ENCODE data around the gene EI24.
"Not testable (repeated sequence)": the region's sequence is repeated elsewhere in the genome, so short reads cannot be mapped to it uniquely, and the experiment has no call there.

The EI24 gene

DNA sequence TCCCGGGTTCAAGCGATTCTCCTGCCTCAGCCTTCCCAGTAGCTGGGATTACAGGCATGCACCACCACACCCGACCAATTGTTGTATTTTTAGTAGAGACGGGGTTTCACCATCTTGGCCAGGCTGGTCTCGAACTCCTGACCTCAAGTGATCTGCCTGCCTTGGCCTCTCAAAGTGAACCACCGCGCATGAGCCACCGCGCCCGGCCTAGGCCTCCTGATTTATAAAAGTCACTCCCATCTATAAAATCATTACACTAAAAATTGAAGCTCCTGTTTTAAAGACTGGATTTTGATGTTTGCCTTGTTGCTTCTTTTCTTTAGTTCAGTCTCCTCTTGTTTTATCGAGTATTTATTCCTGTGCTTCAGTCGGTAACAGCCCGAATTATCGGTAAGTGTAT, 7.9 kb downstream of the EI24 start:
- not testable (repeated sequence) for DNase-seq

DNA sequence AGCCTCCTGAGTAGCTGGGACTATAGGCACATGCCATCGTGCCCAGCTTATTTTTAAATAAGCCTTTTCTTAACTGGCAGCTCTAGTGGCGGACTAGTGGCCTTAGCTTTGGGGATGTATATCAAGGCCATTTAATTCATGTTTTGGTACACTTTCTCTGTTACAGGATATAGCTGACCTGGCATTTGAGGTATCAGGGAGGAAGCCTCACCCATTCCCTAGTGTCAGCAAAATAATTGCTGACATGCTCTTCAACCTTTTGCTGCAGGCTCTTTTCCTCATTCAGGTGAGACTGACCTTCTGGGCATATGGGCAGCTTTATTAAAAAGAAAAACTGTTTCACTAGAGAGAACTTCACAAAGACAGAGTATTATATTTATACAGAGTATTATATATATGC, 9.5 kb downstream of the EI24 start:
- DNase-seq, result no peak

DNA sequence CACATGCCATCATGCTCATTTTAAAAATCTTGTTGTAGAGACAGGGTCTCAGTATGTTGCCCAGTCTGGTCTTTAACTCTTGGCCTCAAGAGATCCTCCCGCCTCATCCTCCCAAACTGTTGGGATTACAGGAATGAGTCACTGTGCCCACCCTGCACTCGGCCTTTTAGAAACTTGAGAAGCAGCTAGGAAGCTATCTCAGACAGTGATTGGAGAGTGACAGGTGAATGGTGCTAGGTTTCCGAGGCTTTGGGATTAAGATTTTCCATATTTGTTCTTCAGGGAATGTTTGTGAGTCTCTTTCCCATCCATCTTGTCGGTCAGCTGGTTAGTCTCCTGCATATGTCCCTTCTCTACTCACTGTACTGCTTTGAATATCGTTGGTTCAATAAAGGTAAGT, 10.5 kb downstream of the EI24 start:
- no peak for DNase-seq

DNA sequence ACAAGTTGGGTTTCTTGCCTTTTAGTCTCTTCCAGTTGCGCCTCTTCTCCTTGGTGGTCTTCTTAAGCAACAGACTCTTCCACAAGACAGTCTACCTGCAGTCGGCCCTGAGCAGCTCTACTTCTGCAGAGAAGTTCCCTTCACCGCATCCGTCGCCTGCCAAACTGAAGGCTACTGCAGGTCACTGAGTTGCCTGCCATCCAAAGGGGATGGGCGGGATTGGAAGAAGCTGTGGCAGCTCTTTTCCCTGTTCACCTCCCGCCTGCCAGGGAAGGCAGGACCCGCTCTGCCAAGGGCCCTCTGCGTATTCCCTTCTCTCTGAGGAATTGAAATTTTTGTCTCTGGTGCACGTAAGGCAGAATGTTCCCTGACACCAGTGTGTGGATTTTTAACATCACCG, 14.2 kb downstream of the EI24 start:
- no peak for DNase-seq

DNA sequence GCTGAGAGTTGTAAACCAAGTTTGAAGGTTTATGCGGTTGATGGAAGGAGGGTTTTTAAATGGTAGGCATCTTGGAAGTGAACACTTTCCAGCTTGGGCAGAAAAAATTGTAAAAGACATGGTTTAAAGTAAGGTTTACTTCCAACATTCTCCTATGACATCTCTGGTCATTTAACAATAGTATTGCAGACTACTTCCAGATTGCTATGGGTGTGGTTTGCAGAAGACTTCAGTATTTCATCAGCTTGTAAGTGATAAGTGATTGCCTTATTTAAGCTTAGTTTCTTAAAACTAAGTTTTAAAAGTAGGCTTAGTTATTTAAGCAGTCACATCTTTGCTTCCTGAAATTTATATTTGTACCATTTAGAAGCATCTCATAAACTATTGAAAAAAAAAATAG, 16.2 kb downstream of the EI24 start:
- no peak for DNase-seq

DNA sequence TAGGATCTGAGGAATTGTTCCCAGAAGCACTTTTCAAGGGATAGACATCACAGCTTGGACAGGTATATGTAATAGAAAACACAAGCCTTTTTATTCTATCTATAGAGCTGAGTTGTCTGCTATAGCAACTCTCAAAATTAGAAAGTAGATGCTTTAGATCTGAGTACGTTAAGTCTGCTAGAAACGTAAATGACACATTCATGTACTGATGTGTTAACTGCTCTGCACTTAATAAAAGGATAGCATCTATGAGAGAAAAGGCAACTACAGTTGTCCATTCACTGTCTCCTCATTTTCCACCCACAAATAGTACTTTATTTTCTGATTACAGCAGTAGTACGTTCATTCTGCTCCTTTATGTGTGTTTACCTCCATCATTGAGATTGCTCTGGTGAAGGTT, 17.3 kb downstream of the EI24 start:
- no peak for DNase-seq

DNA sequence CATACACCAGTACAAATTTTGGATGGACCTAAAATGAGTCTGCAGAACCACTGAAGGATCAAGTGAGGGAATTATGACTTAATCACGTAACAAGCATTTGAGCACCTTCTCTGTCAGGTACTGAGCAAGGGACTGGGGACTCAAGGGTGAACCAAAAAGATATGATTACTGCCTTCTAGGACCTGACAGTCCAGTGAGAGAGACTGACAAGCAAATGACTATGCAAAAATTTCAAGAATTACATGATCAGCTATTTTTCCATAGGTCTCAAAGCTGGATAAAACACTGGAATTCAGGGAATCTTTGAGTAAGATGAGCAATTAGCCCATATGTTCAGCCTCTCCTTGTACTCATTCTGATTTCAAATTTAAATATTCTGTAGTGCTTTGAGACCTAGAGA, 18.2 kb downstream of the EI24 start:
- DNase-seq, result no peak

DNA sequence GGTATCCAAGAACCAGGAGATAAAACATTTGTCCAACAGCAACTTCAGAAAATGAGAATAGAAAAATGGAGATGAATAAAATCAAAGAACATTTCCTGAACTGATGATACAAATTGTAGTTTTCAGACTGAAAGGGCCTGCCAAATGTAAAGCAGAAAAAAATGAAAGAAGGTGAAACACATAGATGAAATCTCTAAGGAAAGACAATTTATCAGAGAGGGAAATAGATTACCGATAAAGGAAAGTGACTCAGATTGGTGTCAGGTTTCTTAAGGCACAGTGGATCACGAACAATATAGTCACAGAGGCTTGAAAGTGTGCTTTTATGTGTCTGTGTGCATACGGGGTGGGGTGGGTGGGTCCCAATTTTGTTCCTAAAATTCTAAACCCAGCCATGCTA, 19.2 kb downstream of the EI24 start:
- DNase-seq, result no peak

DNA sequence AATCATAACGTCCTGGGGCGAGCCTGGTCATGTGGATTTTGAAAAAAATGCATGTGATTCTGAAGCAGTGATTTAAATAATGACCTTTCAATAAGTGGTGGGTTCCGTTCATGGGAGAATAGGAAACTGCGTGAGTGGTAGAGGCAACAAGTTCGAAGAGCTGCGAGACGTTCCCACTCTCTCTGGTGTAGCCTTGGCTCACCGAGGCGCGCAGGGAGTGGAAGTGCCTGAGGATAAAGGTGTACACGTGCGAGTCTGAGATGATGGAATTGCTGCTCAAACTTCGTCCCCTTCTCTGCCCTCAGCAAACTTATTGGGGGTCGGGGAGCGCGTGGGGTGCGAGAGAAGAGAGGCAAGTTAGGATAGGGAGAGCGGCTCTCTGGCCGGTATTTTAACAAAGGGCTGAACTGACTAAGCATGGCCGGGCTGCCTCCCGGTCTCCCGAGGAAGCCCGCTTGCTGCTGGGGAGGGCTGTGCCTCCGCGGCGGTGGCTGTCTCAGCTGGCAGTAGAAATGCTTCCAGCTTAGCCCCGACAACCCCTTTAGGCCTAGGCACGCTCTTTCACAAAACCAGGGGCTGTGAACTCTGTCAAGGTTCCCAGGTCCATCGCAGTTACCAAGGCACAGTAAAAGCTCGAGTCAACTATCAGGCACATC, 22.5 kb downstream of the EI24 start:
- DNase-seq, result peak; percentile 96

DNA sequence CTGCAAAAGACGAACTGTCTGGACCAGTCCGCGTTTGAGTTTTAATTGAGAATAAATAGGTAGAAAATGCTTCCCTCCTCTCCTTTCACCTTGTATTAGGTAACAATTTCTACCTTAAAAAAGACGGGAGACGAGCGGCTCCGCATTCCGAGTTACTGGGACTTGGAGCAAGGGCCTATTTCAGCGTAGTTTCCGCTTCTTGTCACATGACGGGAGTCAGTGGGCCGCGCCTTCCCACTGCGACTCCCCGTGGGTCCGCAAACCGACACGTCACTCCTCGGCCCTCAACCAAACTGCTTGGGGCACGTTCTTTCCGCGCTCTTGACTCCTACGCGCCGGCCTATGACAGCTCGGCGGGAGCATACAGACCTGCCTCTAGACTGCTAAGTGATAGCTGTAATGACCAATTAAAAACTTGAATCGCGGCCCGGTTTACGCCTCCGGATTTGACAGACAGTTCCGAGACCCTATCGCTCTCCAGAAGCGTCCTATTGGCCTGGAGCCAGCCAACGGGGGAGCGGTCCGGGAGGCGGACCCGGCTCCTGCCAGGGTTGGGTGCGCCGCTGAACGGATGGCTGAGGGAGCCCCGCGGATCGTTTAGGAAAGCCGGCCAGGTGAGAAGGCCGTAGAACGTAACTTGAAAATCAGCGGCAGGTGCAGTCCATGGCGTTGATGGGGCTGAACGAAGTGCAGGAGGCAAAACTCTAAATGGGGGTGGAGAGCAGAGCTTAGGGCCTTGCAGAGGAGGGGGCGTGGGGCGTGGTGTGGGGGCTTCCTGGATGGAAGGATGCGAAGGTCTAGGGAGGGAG, 23.2 kb downstream of the EI24 start, which contains the start of gene STT3A:
Gene STT3A, plus strand, starts transcription at position 548 of the 809 bp plus-strand sequence. CDS start 3,064 bp downstream, outside the sequence.
- peak; percentile 98 for DNase-seq

DNA sequence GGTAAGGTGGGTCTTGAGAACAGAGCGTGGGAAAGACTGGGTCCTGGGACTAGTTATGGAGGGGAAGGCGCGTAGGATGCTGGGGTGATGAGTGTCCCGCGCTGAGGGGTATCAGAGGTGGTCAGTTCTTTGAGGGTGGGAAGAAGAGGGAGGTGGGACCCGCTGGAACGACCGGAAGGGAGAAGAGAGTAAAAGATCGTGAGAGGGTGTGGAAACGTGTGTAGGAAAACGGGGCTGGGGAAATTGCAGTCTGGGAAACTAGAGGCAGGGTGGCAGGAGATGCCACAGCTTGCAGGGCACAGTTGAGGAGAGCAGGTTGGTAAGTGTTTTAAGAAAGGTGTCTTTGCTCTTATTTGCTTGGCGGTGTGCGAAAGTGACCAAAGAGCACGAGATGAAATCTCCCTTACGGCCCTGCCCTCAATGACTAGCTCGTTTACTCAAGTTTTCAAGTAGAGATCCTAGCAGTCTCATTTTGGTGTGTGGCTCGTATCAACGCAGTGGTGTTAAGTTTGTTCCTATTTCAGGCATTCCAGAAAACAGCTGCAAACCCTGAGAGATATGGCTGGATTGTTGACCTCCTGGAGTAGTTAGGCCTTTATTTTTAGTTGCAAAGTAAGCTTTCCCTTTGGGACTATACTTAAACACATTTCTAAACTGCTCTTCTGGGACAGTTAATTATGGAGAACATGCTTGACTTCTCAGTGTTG, 24.0 kb downstream of the EI24 start:
- DNase-seq, result no peak

DNA sequence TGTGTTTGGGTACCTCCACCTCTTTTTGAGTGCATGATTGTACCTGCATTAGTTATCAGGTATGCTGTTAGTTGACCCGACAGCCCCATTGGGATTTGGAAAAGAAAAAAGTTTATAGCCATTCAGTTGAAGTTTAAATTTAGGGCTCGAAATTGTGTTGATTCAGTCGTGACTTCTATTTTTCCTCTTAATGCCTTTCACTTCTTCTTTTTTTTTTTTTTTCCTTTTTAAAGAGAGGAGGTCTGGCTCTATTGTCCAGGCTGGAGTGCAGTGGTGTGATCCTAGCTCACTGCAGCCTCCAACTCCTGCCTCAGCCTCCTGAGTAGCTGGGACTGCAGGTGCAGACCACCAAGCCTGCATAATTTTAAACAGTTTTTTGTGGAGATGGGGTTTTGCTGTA, 25.7 kb downstream of the EI24 start:
- no peak for DNase-seq

DNA sequence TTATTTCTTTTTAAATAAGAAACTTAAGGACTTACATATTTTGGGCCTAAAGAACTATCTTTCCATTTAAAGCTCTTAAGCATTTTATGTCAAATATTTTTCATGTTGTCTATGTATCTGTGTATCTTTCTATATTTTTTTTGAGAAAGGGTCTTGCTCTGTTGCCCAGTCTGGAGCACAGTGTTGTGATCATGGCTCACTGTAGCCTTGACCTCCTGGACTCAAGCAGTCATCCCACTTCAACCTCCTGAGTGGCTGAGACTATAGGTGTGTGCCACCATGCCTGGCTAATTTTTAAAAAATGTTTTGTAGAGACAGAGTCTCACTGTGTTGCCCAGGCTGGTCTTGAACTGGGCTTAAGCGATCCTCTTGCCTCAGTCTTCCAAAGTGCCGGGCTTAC, 31.4 kb downstream of the EI24 start:
- no peak for DNase-seq

DNA sequence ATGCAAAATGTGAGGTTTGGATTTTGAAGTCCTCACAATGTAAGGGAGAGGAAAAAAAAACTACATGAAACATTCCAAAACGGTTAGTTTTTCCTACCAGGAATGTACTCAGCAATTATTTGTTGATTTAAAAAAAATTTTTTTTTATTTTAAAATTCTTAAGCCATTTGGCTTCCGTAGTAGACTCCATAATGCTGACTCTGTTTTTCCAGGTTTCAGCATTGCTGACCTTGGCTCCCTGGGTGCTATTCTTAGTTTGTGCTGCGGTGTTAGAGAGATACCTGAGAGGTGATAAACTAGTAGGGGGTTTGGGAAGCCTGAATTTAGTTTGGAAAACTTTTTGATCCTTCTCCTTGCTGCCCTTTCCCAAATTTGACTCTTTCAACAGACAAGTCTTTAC, 33.9 kb downstream of the EI24 start:
- DNase-seq, result no peak

DNA sequence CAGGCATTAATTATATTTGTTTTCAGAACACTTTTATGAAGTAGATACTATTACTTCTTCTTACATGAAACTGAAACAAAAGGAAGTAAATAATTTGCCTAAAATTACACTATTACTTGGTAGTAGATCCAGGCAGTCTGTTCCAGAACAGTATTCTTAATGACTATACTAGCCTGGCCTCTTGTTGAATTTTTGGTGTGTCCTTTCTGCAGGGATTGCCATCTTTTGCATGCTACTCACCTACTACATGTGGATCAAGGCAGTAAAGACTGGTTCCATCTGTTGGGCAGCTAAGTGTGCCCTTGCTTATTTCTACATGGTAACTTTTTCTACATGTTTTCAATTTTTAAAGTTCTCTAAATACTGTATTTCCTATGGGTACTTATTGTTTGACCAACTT, 36.1 kb downstream of the EI24 start:
- DNase-seq, result no peak

DNA sequence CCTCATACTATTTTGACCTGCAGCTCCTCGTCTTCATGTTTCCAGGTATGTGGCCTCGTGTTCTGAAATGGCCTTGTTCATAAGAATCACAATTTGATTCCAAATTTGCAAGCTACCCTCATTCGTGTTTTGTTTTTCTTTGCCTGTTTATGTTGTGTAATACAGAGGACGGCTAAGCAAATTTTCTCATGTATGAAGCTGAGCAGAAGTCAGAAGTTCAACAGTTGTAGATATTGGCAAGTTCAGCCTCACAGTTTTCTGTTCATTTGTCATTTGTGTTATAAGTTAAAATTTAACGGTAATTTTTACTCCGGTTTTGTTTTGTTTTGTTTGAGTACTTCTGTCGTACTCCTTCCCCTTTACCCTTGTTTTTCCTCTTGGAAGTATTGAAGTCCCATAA, 40.3 kb downstream of the EI24 start:
- DNase-seq, result no peak

DNA sequence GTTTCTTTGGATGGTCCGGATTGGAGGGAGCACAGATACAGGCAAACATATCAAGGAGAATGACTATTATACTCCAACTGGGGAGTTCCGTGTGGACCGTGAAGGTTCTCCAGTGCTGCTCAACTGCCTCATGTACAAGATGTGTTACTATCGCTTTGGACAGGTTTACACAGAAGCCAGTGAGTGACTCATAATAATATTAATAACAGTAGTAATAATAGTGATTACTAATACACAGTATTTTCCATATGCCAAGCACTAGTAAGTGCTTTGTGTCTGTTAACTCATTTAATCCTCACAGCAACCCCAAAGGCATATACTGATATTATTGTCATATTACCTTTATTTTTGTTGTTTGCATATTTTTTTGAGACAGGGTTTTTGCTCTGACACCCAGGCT, 49.1 kb downstream of the EI24 start:
- DNase-seq, result no peak

DNA sequence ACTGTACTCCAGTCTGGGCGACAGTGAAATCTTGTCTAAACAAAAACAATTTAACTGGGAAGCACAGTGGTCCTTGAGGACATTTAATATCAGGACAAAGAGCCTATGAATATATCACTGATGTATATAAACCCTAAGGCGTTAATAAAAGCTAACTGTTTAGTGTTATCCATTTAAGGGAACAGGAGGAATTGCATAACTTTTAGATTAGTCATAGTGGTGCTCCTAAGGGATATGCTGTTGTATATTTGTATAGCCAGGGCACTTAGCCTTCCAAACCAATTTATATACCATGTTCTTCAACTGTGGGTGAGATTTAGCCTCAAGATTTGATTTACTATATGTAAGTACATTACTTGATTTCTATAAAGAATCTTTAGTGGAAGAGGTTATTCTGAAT, 52.7 kb downstream of the EI24 start:
- no peak for DNase-seq

DNA sequence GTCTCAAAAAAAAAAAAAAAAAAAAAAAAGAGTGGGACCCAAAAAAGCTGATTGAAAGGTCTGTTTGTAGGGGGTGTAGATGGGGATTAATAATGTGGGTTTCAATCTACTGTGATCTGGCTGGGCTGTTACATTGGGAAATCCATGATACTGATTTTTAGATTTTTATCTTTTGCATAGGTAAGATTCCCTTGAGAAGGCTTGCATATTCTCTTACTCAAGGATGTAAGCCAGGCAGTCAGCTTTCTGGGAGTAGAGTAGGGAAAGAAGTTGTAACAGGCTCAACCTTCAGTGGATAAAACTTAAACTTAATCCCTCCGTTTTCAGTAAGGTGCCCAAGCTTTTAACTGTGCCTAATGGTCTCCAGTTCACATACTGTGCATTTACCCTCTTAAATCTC, 53.8 kb downstream of the EI24 start:
- DNase-seq, result no peak

DNA sequence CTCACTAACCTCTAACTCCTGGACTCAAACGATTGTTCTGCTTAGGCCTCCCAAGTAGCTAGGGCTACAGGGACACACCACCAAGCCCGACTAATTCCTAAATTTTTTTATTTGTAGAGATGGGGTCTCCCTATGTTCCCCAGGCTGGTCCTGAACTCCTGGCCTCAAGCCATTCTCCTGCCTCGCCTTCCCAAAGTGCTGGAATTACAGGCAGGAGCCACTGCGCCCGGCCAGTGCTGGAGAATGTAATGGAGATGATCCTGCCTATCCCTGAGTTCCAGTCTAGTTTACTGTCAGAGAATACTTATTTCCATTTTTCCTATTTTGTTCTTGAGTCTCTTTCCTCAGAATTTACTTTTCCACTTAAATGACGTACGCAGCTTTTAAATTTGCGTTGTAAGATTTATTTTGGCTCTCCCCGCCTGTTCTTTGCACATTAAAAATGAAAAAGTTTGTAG, 55.5 kb downstream of the EI24 start, which contains the start of gene CHEK1:
Gene CHEK1, plus strand, starts transcription at position 408 of the 458 bp plus-strand sequence. CDS start 1,606 bp downstream, outside the sequence.
- no peak for DNase-seq

DNA sequence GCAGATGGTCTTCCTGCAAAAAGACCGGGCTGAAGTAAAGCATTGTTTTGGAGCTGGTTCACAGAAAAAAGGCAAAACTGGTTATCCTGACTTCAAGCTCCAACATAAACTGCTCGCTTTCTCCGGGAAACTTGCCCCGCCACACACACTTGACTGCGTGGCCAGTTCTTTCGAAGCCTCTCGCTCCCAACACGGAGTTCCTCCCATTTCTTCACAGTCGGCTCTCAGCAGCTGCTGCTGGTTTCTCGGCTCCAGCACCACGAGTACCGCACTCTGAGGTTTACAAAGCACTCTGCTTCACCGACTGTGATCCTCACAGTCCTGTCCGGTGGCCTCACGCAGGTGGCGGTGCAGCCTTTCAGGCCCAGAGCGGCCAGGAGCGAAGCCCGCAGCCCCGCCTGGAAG, 56.0 kb downstream of the EI24 start:
- DNase-seq, result no peak

DNA sequence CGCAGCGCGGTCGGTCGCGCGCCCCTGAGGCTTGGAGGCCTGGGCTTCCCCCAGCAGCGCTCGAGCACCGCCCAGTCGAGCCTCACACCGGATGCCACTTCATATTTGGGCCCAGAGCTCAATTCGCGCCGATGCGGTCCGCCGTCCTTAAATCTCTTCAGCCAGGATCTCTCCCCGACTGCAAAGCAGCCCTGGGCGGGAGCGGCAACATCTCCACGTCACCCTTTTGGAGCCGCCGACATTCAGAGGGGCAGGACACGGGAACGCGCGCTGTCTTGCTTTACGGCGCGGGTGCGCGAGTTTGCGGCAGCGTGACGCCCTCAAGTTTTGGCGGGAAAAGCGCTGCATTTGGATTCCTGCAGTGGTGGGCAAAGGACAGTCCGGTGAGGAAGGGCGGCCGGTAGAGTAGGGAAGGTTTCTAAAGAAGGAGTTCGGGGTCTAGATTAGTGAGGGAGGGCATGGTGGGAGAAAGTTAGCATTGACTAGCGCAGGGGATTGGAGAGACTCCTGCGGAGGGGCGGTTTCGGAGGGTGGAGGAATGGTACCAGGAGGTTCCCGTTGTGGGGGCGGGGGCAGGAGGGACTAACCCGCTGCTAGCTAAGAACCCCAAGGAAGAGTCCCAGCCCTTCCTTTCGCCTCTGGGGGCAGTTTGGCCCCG, 56.5 kb downstream of the EI24 start:
- DNase-seq, result peak; percentile 100

Measured in right kidney (tissue), 1 donor.